Peyer's patch (tissue), 4 donors: ENCODE measurements around the gene APEX2.

Source experiments
- CTCF ChIP-seq, 6 experiments: fragments of 450-650 bp in 4 of 6; fragments of 200-600 bp in 2 of 6; sonication (generic) in 1 of 6; IDR thresholded peaks; one replicate each; pipeline ENCODE4 v1.5.1; 2017 to 2019; ENCODE audit warnings: antibody characterized with exemption in 6 of 6, mild to moderate bottlenecking in 3 of 6, moderate library complexity in 1 of 6
- POLR2A ChIP-seq, 2 donors: fragments of 450-650 bp; IDR thresholded peaks; one replicate each; pipeline ENCODE4 v1.5.1; 2017; ENCODE audit warnings: antibody characterized with exemption in 2 of 2, mild to moderate bottlenecking in 2 of 2, moderate library complexity in 2 of 2

- no peak for TF ChIP-seq CTCF (IDR thresholded peaks at IDR 0.05)
- no peak for TF ChIP-seq POLR2A (IDR thresholded peaks at IDR 0.05)
Observed at GRCh38 chrX:54992911-54993622, 7.1 kb upstream of the APEX2 start.
